ENCODE results near the gene PTPA. TPM values are rescaled to one million over a fixed set of nuclear protein-coding genes. Genes with fewer than 3 reads are reported as not detected.

Gene PTPA
- total RNA-seq, 1 donor from 2014 or later, result 121 TPM

GRCh38 chr9:129080601-129081387 lies 30.4 kb upstream of the PTPA start, which contains the start of gene DOLPP1:
DOLPP1 (plus strand) TSS chr9:129081111; CDS start chr9:129081132, 21 bp downstream.
- intact Hi-C loops (cut with micrococcal nuclease), result loop anchor here (1.0 to 5.0 kb wide), 11 partner anchors 30 to 1014 kb away; partner anchors contain the start of genes C9orf78, CRAT, DOLK and GLE1

DNA sequence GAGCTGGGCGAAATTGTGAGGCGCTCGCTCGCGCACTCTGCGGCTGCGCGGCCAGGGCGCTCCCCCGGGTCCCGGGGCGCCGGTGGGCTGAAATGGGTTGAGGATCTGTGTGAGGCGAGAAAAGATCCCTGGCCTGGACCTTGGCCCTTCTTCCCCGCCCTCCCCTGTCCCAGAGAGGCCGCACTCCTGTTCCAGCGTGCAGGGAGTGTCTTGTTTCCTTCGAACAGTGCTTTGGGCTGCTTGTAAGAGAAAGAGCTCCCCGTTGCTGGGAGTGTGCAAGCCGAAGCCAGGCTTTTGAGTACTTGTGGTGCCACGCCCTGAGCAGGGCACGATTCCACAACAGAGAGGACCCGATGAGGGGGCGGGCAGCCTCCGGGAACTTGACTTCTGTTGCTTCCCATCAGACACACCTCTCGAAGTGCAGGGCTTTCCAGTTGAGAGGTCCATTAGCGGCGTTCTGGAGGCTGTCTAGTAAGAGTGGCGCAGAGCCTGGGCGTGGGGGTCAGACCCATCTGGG lies 29.8 kb upstream of the PTPA start:
- intact Hi-C loops (cut with micrococcal nuclease), result loop anchor here (1.0 to 5.0 kb wide), 11 partner anchors 29 to 1015 kb away; partner anchors contain the start of genes C9orf78, CRAT, DOLK and GLE1

- intact Hi-C loops (cut with micrococcal nuclease), result loop anchor here (5.0 kb wide), 1 partner anchor 582 kb away; the partner anchor contains the start of gene GLE1
These were observed 27.1 kb upstream of the PTPA start for GRCh38 chr9:129084087-129084486.

GRCh38 chr9:129089246-129089645 lies 22.0 kb upstream of the PTPA start:
- intact Hi-C loops (cut with micrococcal nuclease), result no loop called here

- intact Hi-C loops (cut with micrococcal nuclease), result no loop called here
These were observed 17.4 kb upstream of the PTPA start for GRCh38 chr9:129093602-129094386.

DNA sequence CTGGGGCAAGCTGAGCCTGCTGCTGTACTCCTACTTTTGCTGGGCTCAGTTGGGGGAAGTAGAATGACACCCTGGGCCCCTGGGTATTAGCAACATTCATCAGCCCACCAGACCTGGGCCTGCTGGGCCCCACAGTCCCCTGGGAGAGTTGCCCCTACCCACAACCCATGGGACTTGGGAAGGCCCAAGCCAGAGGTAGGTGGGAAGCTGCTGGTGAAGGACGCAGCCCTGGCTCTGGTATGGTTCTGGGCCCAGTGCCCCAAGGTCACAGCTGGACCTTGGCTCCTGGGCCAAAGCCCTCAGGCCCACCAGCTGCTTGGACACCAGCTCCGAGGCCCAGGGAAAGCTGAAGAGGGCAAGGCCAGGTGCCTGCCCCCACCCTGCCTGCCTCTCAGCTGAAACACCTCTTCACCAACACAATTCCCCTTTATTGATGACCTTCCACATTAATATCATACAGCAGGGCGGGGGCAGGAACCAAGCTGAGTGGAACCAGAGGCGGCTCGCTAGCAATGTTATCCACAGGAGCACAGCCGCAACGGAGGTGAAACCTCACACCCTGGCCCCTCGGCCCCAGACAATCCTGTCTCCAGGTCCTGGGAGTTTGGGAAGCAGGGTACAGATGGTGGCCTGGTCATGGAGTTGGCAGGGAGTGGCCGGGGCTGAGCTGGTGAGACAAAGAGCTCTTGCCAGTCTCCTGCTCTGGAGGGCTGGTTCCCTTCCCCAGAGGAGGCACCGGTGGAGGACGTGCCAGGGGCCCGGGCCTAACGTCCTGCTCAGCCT lies 16.6 kb upstream of the PTPA start:
- intact Hi-C loops (cut with micrococcal nuclease), result no loop called here

GRCh38 chr9:129095170-129095667 lies 16.0 kb upstream of the PTPA start:
- intact Hi-C loops (cut with micrococcal nuclease), result no loop called here

DNA sequence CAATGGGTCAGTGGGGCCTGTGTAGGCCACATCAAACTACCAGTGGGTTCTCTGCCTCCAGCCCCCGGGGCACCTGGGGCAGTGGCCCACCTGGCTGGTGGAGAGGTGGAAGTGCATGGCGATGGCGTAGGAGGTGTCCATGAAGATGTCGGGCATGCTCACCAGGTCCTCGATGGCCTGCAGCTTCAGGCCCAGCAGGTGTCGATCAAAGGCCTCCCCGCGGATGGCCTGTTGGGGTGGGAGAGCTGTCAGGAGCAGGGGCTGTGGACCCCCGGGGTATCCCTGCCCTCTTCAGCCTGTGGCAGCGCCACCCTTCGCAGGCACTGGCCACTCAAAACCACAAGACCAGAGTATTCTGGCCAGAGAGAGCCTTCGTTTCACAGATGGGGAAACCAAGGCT lies 15.3 kb upstream of the PTPA start:
- intact Hi-C loops (cut with micrococcal nuclease), result no loop called here

GRCh38 chr9:129097671-129098306 lies 13.4 kb upstream of the PTPA start:
- intact Hi-C loops (cut with micrococcal nuclease), result no loop called here

DNA sequence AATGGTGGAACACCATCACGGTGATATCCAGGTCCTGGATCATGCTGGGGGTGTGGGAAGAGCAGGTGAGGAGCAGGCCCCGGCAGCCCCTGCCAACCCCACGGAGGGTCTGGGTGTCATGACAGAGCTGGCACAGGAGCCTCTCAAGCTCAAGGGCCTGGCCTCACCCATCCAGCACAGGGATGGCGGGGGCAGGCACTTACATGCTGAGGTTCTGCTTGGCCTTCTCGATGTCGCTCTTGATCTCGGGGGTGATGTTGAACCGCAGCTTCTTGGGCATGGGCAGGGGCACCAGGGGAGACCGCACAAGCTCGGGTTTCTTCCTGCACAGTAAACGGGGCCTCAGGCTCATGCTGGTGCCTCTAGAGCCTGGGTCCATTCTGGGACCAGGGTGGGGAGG lies 12.9 kb upstream of the PTPA start:
- intact Hi-C loops (cut with micrococcal nuclease), result no loop called here

GRCh38 chr9:129100383-129101169 lies 10.6 kb upstream of the PTPA start:
- intact Hi-C loops (cut with micrococcal nuclease), result no loop called here

GRCh38 chr9:129101279-129101678 lies 9.9 kb upstream of the PTPA start:
- intact Hi-C loops (cut with micrococcal nuclease), result no loop called here

- intact Hi-C loops (cut with micrococcal nuclease), result no loop called here
These were observed 9.1 kb upstream of the PTPA start for GRCh38 chr9:129102095-129102525.

GRCh38 chr9:129102791-129103594 lies 8.2 kb upstream of the PTPA start:
- intact Hi-C loops (cut with micrococcal nuclease), result no loop called here

GRCh38 chr9:129103595-129103965 lies 7.6 kb upstream of the PTPA start:
- intact Hi-C loops (cut with micrococcal nuclease), result no loop called here

GRCh38 chr9:129104051-129104450 lies 7.2 kb upstream of the PTPA start:
- intact Hi-C loops (cut with micrococcal nuclease), result no loop called here

DNA sequence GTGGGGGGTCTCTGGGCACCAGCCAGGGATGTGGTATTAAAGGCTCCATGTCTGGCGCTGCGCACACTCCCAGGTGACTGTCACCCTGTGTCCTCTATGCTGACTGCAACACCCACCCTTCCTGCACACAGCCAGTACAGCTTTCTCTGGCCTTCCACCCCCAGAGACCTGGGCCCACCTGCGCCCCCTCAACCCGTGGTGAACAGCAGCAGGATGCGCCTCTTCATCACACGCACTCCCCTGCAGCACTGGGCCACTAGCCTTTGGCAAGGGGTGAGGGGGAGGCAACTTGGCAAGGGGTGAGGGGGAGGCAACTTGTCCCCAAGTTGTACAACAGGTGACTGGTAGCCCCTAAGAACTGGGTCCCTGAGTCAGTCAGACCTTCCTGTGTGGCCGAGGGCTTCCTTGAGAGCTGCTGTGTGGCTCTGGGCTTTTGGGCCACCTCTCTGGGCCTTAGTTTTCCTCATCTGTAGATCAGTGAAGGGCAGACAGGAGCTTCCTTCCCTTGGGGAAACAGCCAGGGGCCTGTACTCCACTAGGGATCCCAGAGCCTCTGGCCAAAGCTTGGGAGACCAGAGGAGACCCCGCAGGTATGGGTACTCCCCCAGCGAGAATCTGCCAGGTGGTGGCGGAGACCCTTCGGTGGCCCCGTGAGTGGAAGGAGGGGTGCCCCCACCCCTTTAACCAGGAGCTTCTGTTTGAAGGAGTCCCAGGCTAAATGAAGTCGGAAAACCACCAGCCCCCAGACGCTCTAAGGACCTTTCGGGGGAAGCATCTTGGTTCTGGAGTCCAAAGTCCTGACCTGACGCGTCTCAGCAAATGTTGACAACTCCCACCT lies 5.1 kb upstream of the PTPA start:
- intact Hi-C loops (cut with micrococcal nuclease), result no loop called here

- intact Hi-C loops (cut with micrococcal nuclease), result no loop called here
These were observed 3.6 kb upstream of the PTPA start for GRCh38 chr9:129107651-129108050.

Measured in T-helper 1 cell treated with Interleukin-12 subunit alpha and Interleukin-12 subunit beta and Interleukin-4 antibody, amounts not matched to agents 30 ng/mL and 1 ng/mL, for 36 hours (primary cell).